ENCODE data around the gene INSC. TPM values are rescaled to one million over a fixed set of nuclear protein-coding genes. Genes with fewer than 3 reads are reported as not detected.

Gene INSC
- total and polyA plus RNA-seq, 11 donors: 0.19 to 1.5 (median 0.43) TPM; not detected in 1

DNA sequence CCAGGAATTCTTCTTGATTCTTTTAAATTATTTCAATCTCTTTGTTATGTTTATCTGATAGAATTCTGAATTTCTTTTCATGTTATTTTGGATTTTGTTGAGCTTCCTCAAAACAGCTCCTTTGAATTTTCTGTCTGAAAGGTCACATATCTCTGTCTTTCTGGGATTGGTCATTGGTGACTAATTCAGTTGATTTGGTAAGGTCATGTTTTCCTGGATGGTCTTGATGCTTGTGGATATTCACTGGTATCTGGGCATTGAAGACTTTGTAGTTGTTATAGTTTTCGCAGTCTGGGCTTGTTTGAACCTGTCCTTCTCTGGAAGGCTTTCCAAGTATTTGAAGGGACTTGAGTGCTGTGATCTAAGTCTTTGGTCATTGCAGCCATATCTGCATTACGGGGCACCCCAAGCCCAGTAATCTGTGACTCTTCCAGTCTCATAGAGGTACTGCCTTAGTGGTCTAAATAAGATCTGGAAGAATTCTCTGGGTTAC lies 18.9 kb upstream of the INSC start:
- no peaks in the 10 kb centered on the region for H3K4me1 ChIP-seq
- TF ChIP-seq, protein P1, sequence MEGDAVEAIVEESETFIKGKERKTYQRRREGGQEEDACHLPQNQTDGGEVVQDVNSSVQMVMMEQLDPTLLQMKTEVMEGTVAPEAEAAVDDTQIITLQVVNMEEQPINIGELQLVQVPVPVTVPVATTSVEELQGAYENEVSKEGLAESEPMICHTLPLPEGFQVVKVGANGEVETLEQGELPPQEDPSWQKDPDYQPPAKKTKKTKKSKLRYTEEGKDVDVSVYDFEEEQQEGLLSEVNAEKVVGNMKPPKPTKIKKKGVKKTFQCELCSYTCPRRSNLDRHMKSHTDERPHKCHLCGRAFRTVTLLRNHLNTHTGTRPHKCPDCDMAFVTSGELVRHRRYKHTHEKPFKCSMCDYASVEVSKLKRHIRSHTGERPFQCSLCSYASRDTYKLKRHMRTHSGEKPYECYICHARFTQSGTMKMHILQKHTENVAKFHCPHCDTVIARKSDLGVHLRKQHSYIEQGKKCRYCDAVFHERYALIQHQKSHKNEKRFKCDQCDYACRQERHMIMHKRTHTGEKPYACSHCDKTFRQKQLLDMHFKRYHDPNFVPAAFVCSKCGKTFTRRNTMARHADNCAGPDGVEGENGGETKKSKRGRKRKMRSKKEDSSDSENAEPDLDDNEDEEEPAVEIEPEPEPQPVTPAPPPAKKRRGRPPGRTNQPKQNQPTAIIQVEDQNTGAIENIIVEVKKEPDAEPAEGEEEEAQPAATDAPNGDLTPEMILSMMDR (IDR thresholded peaks at IDR 0.05): no peak
- TF ChIP-seq POLR2A (IDR thresholded peaks at IDR 0.05): no peak
- no peak overlapping the region for H3K4me3 ChIP-seq
- ATAC-seq (no peak), DNase-seq (no peak)
- intact Hi-C loops (cut with DNase I): no loop called here
- no peaks in the 10 kb centered on the region for H3K36me3 ChIP-seq
- peaks cover 0 to 22% (median 8%) of the 10 kb centered on the region in 9 donors for H3K27me3 ChIP-seq
- H3K27ac ChIP-seq: no peak overlapping the region
- H3K9me3 ChIP-seq: no peaks in the 10 kb centered on the region
- 88 to 94% (median 91%) methylated on average over 2 of the region's 2 CpGs for WGBS, 4 donors

DNA sequence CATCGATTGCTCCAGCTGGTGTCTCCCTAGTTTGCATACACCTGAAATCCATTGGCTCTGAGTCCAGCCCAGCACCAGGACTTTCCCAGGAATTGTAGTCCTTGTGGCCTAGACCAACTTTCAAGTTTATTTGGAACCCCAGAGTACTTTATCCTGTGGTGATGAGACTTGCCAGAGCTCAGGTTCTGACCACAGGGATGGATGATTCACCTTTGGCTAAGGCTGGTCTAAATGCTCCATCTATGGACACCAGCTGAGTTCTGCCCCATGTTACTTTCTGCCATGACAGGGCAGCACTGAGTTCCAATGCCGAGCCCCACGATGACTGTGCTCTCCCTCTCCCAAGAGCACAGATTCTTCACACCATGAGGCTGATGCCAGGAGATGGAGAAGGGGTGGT lies 17.3 kb upstream of the INSC start:
- no peaks in the 10 kb centered on the region for H3K4me1 ChIP-seq
- H3K4me3 ChIP-seq: no peak overlapping the region
- no peaks in the 10 kb centered on the region for H3K36me3 ChIP-seq
- TF ChIP-seq POLR2A (IDR thresholded peaks at IDR 0.05): no peak
- TF ChIP-seq, protein P1 (IDR thresholded peaks at IDR 0.05): no peak
- intact Hi-C loops (cut with DNase I): no loop called here
- no peak overlapping the region for H3K27ac ChIP-seq
- DNase-seq (no peak), ATAC-seq (no peak)
- 77 to 93% (median 82%) methylated on average over 3 of the region's 3 CpGs for WGBS, 4 donors
- H3K9me3 ChIP-seq: no peaks in the 10 kb centered on the region
- H3K27me3 ChIP-seq: peaks cover 0 to 23% (median 9%) of the 10 kb centered on the region in 9 donors

DNA sequence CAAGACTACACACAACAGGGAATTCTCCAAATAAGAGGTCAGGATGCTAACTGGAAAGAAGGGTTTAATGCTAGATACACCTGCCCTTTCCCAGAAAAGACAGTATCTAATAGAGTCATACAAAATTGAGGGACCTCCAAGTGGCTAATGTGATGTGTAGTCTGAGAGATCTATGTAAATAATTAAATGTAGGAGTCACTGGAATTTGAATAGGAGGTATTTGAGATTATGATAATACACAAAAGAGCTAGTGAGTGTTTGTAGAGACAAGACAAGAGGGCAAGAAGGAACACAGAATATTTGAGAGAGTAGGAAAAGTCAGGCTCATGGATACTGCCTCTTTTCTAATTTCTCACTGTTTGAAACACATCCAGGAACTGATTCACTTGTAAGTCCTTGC lies 15.5 kb upstream of the INSC start:
- intact Hi-C loops (cut with DNase I): no loop called here
- Histone ChIP-seq H3K4me3 (no peak overlapping the region), H3K9me3 (peaks cover 0 to 13% (median 0%) of the 10 kb centered on the region in 12 donors), H3K4me1 (no peaks in the 10 kb centered on the region), H3K27me3 (peaks cover 0 to 23% (median 9%) of the 10 kb centered on the region in 9 donors), H3K36me3 (no peaks in the 10 kb centered on the region), H3K27ac (no peak overlapping the region)
- DNase-seq: no peak
- ATAC-seq: no peak
- TF ChIP-seq, protein P1 (IDR thresholded peaks at IDR 0.05): no peak

DNA sequence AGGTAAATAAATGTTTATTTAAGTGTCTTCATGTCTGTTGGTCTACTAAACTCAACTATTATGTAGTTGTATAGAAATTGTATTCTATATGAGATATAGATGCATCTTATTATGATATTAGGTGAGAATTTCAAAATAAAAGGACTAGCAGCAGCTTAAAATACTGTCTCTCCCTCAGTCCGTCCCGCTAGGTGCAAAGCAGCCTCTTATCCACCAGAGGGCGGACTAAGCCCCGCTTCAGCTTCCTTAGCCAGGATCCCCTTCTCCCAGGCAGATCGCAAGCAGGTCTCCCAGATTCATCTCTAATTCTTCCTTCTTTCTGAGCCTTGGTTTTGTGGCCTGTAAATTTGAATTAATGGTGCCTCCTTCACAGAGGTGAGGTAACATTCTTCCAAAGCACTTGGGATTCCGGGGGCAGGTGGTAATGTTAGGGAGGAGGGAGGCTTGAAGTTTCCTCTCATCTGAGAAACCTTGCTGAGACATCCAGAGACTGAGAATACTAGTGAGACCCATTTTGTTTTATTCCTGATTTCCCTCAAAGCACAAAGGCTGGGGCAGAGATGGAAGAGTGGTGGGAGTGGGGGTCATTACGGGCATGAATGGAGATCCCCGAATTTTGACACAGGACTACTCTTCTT lies 13.5 kb upstream of the INSC start:
- WGBS, 4 donors: 19 to 26% (median 24%) methylated on average over 8 of the region's 8 CpGs
- DNase-seq (peak; percentile 40 to 71 (median 54)), ATAC-seq (peak in 3 of 4 donors; percentile 82 to 85 (median 85))
- Histone ChIP-seq H3K4me3 (no peak overlapping the region), H3K36me3 (no peaks in the 10 kb centered on the region), H3K27me3 (peaks cover 0 to 22% (median 9%) of the 10 kb centered on the region in 9 donors), H3K9me3 (peaks cover 0 to 14% (median 0%) of the 10 kb centered on the region in 12 donors), H3K4me1 (no peaks in the 10 kb centered on the region), H3K27ac (no peak overlapping the region)
- intact Hi-C loops (cut with DNase I): loop anchor here (1.0 to 2.0 kb wide), 3 partner anchors 106 to 110 kb away; no protein-coding TSS in a partner anchor
- no peak for TF ChIP-seq POLR2A (IDR thresholded peaks at IDR 0.05)
- TF ChIP-seq, protein P1 (IDR thresholded peaks at IDR 0.05): peak; percentile 84 to 94 (median 90)

Measured in heart left ventricle (tissue), 16 donors.